ENCODE measurements around the gene ABCC10. TPM values are rescaled to one million over a fixed set of nuclear protein-coding genes. Genes with fewer than 3 reads are reported as not detected.
A peak's percentile ranks its signal among the peaks of the same experiment; 100 is the strongest.
"Not testable (repeated sequence)": the region's sequence is repeated elsewhere in the genome, so short reads cannot be mapped to it uniquely, and the experiment has no call there.

Gene ABCC10
- total RNA-seq, 1 donor from 2014 or later = 10.6 TPM

DNA sequence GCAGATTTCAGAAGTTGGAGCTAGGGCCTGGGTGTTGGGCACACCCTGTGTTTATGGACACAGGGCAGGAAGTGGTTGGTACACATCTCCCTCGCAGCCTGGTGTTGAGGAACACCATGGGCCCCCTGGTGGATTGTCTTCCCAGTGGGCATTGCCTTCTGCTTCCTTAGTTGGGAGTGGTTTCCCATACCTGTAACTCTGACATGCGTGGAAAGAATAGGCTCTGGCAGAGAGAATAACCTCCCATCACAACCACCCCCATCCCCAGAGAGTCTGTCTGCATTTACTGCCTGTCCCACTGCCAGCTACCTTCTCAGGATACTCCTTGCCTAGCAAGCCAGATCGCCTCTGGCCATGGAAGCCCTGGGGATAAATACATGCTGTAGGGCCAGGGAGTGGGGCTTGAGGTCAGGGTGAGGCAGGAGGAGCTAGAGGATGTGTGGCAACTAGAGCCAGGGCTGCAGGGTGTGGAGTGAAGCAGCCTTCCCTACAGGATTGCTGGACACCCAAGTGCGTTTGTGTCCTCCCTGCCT lies 68.1 kb downstream of the ABCC10 start:
- no peak for DNase-seq (ENCODE audit: low spot score)

DNA sequence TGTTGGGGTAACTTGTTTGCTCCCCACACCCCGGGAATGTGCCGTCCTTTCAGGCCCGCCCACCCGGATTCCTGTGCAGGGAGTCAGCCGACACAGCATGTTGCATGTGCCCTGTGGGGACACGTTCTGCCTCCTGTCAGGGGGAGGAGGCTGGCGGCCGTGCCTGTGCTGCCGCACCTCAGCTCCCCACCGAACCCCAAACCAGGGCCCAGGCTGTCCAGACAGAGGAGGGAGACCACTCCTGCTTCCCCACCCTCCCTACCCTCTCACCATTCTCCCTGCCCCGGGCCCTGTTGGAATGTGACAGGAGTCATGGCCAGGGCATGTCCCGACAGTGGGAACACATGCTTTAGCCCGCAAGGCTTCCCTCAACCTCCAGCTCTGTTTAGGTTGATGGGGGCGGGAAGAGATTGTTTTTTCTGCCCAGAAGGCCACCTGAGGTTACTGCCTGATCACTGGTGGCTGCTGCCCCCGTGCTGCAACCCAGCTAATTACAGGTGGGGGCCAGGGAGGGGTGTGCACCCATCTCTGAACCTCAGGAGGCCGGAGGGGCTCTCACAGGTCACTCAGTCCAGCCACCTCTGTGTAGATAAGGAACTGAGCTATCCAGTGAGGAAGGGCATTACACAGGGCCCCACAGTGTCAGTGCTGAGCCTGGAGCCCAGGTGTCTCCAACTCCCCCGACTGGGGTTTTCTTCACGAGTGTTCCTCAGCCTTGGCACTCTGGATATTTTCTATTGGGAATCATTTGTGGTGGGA lies 69.2 kb downstream of the ABCC10 start:
- DNase-seq (ENCODE audit: low spot score) = peak; percentile 79

DNA sequence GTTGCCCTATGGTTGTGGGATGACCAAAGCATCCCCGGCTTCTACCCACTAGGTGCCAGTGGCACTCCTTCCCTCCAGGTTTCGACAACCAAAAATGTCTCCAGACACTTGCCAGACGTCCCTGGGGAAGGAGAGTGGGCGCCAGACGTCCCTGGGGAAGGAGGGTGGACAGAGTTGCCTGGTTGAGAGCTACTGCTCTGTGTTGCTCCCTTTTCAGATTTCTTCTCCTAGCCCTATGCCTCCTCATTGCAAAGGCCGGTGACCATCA lies 69.7 kb downstream of the ABCC10 start:
- DNase-seq (ENCODE audit: low spot score) = no peak

DNA sequence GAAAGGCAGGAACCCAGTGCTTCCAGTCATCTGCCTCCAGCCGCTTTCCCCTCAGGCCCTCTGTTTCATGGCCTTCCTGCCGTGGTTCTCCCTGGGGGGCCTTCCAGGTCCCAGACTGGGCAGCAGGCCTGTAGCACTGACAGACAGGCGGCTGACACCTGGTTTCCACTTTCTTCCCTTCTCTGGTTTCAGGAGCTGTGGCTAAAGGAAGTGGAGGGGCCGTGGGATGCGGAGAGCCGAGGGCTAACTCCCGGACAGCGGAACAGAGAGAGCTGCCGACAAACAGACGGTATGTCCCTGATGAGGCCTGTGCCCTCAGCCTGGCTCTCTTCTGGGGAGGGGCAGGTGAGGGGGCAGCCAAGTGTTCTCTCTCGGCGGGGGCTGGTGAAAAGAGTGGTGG lies 70.3 kb downstream of the ABCC10 start:
- no peak for DNase-seq (ENCODE audit: low spot score)

DNA sequence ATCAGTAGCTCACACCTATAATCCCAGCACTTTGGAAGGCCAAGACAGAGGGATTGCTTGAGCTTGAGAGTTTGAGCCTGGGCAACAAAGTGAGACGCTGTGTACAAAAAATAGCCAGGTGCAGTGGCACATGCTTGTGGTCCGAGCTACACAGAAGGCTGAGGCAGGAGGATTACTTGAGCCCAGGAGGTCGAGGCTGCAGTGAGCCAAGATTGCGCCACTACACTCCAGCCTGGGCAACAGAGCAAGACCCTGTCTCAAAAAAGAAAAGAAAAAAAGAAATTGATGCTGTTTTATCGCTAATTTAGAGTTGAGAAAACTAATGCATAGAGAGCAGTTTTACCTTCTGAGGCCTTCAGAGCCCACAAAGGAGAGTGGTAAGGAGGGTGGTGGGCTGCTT lies 71.0 kb downstream of the ABCC10 start:
- not testable (repeated sequence) for DNase-seq (ENCODE audit: low spot score)

DNA sequence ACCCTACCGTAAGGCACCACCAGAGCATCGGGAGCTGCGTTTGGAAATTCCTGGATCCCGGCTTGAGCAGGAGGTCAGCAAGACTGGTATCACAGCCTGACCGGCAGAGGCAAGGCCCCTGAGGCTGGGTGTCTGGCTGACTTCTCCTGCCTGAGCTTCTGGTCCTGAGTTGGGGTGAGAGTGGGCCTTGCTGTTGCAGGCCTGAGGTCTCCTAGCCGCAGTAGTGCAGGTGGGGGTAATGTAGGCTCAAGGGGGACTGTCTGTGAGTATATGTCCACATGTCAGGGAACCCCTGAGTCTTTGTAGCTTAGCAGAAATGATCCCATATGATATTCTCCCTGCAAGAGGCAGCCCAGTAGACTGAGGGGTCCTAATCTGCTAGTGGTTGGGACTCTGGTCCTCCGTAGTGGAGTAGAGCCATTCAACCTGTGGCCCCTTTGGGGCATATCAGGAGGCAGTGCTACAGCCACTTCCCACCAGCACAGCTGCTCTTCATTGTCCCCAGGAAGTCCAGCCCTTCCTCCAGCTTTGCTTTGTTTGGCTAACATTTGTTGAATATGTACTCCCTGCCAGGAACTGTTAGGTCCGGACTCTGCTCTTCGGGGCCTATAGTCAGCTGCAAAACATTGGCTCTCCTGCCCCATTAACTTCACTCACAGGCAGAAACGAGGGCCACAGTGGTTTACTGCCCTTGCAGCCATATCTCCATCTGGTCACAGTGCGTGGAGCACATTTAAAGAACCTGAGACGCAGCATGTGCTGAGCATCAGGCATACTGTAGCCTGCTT lies 71.9 kb downstream of the ABCC10 start:
- DNase-seq (ENCODE audit: low spot score) = no peak

Other genes starting within 250 kb of the ABCC10 start
- gene CUL9, start 245.3 kb upstream of the ABCC10 start, total RNA-seq (ENCODE audit: insufficient read depth, low replicate concordance) = 15.2 TPM
- gene DNPH1, start 198.1 kb upstream of the ABCC10 start, total RNA-seq (ENCODE audit: insufficient read depth, low replicate concordance) = 20.9 TPM
- 0.48 TPM for gene TTBK1, start 184.1 kb upstream of the ABCC10 start, total RNA-seq (ENCODE audit: insufficient read depth, low replicate concordance)
- not detected for gene SLC22A7, start 129.3 kb upstream of the ABCC10 start, total RNA-seq (ENCODE audit: insufficient read depth, low replicate concordance)
- 5.5 TPM for gene CRIP3, start 118.7 kb upstream of the ABCC10 start, total RNA-seq (ENCODE audit: insufficient read depth, low replicate concordance)
- gene ZNF318, start 57.9 kb upstream of the ABCC10 start, total RNA-seq (ENCODE audit: insufficient read depth, low replicate concordance) = 7.7 TPM
- gene DLK2, start 28.0 kb downstream of the ABCC10 start, total RNA-seq (ENCODE audit: insufficient read depth, low replicate concordance) = 4.8 TPM
- gene TJAP1, start 50.0 kb downstream of the ABCC10 start, total RNA-seq (ENCODE audit: insufficient read depth, low replicate concordance) = 17.6 TPM
- not detected for gene LRRC73, start 82.8 kb downstream of the ABCC10 start, total RNA-seq (ENCODE audit: insufficient read depth, low replicate concordance)
- gene YIPF3, start 89.4 kb downstream of the ABCC10 start, total RNA-seq (ENCODE audit: insufficient read depth, low replicate concordance) = 57.3 TPM
- gene POLR1C, start 89.5 kb downstream of the ABCC10 start, total RNA-seq (ENCODE audit: insufficient read depth, low replicate concordance) = 20.2 TPM
- 15.9 TPM for gene XPO5, start 148.5 kb downstream of the ABCC10 start, total RNA-seq (ENCODE audit: insufficient read depth, low replicate concordance)
- 19.3 TPM for gene POLH, start 148.6 kb downstream of the ABCC10 start, total RNA-seq (ENCODE audit: insufficient read depth, low replicate concordance)
- 19.3 TPM for gene GTPBP2, start 201.7 kb downstream of the ABCC10 start, total RNA-seq (ENCODE audit: insufficient read depth, low replicate concordance)
- 17.3 TPM for gene MAD2L1BP, start 208.3 kb downstream of the ABCC10 start, total RNA-seq (ENCODE audit: insufficient read depth, low replicate concordance)
- gene RSPH9, start 217.5 kb downstream of the ABCC10 start, total RNA-seq (ENCODE audit: insufficient read depth, low replicate concordance) = 0.48 TPM

All from umbilical cord (tissue), 2 donors.